Forelimb muscle (tissue), 1 donor: Measurements from ENCODE around the gene ADCY6. TPM values are rescaled to one million over a fixed set of nuclear protein-coding genes. Genes with fewer than 3 reads are reported as not detected.

Experiments
- DNase-seq: peaks from one replicate; pipeline ENCODE4 v3.0.0-alpha.2; 2013; ENCODE audit warnings: low read depth
- polyA plus RNA-seq: library from polyadenylated mRNA; unstranded; fragments of 120-200 nt; gene quantifications from one replicate; pipeline ENCODE4 v1.2.1, GENCODE V29; 2013; ENCODE audit not compliant: insufficient read length

Gene ADCY6
- polyA plus RNA-seq, 1 donor, result 35.9 TPM

- DNase-seq, result no peak
Measured at GRCh38 chr12:48783432-48783831, 5.5 kb downstream of the ADCY6 start.

GRCh38 chr12:48782457-48783395 lies 6.2 kb downstream of the ADCY6 start:
- no peak for DNase-seq

- DNase-seq, result no peak
Measured at GRCh38 chr12:48781750-48782456, 7.0 kb downstream of the ADCY6 start.

- DNase-seq, result no peak
Measured at GRCh38 chr12:48780381-48781025, 8.4 kb downstream of the ADCY6 start.

GRCh38 chr12:48779869-48780268 lies 9.0 kb downstream of the ADCY6 start:
- peak; percentile 20 for DNase-seq

GRCh38 chr12:48777501-48778400 lies 11.1 kb downstream of the ADCY6 start:
- no peak for DNase-seq

GRCh38 chr12:48776956-48777355 lies 11.9 kb downstream of the ADCY6 start:
- no peak for DNase-seq

- DNase-seq, result no peak
Measured at GRCh38 chr12:48775991-48776649, 12.8 kb downstream of the ADCY6 start.

GRCh38 chr12:48775299-48775698 lies 13.6 kb downstream of the ADCY6 start:
- DNase-seq, result no peak

- no peak for DNase-seq
Measured at GRCh38 chr12:48774516-48774915, 14.4 kb downstream of the ADCY6 start.

GRCh38 chr12:48773686-48774085 lies 15.2 kb downstream of the ADCY6 start:
- DNase-seq, result no peak

- DNase-seq, result no peak
Measured at GRCh38 chr12:48771588-48772112, 17.2 kb downstream of the ADCY6 start.

- no peak for DNase-seq
Measured at GRCh38 chr12:48770756-48771155, 18.1 kb downstream of the ADCY6 start.

- DNase-seq, result no peak
Measured at GRCh38 chr12:48768736-48769135, 20.2 kb downstream of the ADCY6 start.

GRCh38 chr12:48768147-48768546 lies 20.7 kb downstream of the ADCY6 start:
- no peak for DNase-seq

GRCh38 chr12:48767521-48767920 lies 21.4 kb downstream of the ADCY6 start:
- no peak for DNase-seq

- no peak for DNase-seq
Measured at GRCh38 chr12:48767047-48767446, 21.8 kb downstream of the ADCY6 start.

GRCh38 chr12:48765753-48766162 lies 23.1 kb downstream of the ADCY6 start:
- no peak for DNase-seq

- DNase-seq, result no peak
Measured at GRCh38 chr12:48764521-48764920, 24.4 kb downstream of the ADCY6 start.

- DNase-seq, result no peak
Measured at GRCh38 chr12:48758737-48759136, 30.2 kb downstream of the ADCY6 start.

GRCh38 chr12:48758186-48758585 lies 30.7 kb downstream of the ADCY6 start:
- no peak for DNase-seq
